ENCODE results near the gene MUC15.

The MUC15 gene

DNA sequence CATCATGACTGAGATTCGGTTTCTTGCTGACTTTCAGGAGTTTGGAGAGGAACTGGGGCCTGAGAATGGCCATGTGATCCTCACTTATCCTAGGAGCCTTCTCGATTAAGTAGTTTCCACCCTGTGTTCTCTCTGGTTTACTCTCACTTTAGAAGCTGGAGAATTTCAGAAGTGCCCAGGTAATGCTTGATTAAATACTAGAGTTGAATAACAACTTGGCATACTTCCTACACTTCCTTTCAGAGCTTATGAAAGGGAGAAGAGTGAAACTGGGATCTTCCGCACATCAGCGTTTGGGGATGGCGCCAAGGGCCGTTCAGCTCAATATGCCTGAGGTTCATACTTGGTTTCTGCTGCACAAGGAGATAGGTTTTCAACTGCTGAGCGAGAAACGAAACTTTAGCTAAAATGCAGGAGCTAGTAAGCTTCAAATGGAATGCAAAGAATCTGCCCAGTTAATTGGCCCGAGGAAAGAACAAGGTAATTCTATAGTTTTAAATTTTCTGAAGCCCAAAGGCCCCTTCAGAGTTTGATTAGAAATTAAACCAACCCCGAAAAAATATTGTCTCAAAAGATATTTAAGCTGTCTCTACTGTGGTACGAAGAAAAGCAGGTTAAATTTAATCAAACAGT, 823 bp upstream of the MUC15 start:
- Histone ChIP-seq H3K4me1 (ENCODE audit: control insufficient read depth, insufficient read depth, low read length, poor library complexity, severe bottlenecking) (no peaks in the 10 kb centered on the region), H3K36me3 (ENCODE audit: control insufficient read depth, insufficient read depth, low read length) (no peaks in the 10 kb centered on the region), H3K9me3 (ENCODE audit: control insufficient read depth, low read length) (no peaks in the 10 kb centered on the region), H3K4me3 (ENCODE audit: extremely low read depth, insufficient read depth, low read length, poor library complexity, severe bottlenecking) (no peak overlapping the region), H3K27ac (ENCODE audit: low read depth, low read length, severe bottlenecking) (no peak overlapping the region)
- 83 to 86% methylated on average over 7 to 9 of the region's 11 CpGs for WGBS, 2 experiments (ENCODE audit: insufficient coverage in 2 of 2)

DNA sequence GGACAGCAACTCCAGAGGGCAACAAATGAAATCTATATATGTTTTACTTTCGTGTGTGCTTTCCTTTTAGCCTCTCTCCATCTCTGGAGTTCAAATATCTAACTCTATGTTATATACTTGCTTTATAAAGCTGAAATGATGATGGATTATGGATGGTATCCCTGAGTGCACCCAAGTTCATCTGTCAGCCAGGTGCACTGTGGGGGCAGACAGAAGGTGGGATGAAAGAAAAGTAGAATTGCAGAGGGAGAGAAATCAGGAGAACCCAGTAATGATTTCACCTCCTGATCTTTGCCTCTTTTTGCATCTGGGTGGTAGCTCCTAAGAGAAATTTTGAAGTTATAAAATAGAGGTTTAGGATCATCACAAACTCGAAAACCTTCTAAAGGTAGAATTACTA, 2.4 kb downstream of the MUC15 start:
- WGBS, 2 experiments (ENCODE audit: insufficient coverage in 2 of 2), result no CpG with 5 or more reads among the region's 2 CpGs
- H3K27ac ChIP-seq (ENCODE audit: low read depth, low read length, severe bottlenecking), result no peak overlapping the region
- no peaks in the 10 kb centered on the region for H3K36me3 ChIP-seq (ENCODE audit: control insufficient read depth, insufficient read depth, low read length)
- no peaks in the 10 kb centered on the region for H3K4me1 ChIP-seq (ENCODE audit: control insufficient read depth, insufficient read depth, low read length, poor library complexity, severe bottlenecking)
- H3K9me3 ChIP-seq (ENCODE audit: control insufficient read depth, low read length), result no peaks in the 10 kb centered on the region
- H3K4me3 ChIP-seq (ENCODE audit: extremely low read depth, insufficient read depth, low read length, poor library complexity, severe bottlenecking), result no peak overlapping the region

DNA sequence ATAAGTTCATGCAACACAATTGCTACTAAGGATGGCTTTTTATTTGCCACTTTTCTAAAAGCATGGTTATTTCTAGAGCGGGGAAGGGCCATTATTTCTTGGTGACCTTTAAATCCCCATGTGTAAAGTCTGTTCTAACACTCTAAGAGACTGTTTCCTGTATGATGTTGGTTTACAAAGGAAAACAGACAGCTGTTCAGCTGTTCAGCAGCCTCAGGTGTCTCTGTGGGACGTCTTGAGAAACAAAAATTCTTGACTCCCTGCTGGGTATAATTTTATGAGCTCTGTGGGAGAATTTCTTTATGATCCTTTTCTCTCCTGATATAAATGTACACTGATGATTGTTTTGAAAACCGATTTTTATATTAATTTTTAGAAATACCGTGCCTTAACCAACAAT, 13.9 kb downstream of the MUC15 start:
- H3K4me1 ChIP-seq (ENCODE audit: control insufficient read depth, insufficient read depth, low read length, poor library complexity, severe bottlenecking), result no peaks in the 10 kb centered on the region
- H3K36me3 ChIP-seq (ENCODE audit: control insufficient read depth, insufficient read depth, low read length), result no peaks in the 10 kb centered on the region
- H3K9me3 ChIP-seq (ENCODE audit: control insufficient read depth, low read length), result no peaks in the 10 kb centered on the region
- no peak overlapping the region for H3K4me3 ChIP-seq (ENCODE audit: extremely low read depth, insufficient read depth, low read length, poor library complexity, severe bottlenecking)
- no CpG with 5 or more reads among the region's 4 CpGs for WGBS, 2 experiments (ENCODE audit: insufficient coverage in 2 of 2)
- no peak overlapping the region for H3K27ac ChIP-seq (ENCODE audit: low read depth, low read length, severe bottlenecking)

DNA sequence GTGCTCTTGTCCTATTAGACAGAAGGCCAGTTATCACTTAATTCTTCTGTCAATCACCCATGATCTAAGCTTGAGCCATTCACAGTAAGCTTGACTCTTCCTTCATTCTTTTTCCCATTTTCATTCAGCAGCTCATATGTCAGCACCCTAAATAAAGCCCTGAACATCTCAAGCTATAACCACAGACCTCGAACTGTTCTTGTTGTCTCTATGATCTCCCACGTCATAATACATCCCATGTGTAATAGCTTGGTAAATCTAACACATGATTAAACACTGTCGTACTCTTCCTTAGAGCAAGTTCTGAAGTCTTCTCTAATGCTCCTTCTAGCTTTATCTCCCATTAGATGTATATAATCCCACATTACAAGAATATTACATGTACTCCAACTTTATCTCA, 14.4 kb downstream of the MUC15 start:
- no peaks in the 10 kb centered on the region for H3K36me3 ChIP-seq (ENCODE audit: control insufficient read depth, insufficient read depth, low read length)
- H3K27ac ChIP-seq (ENCODE audit: low read depth, low read length, severe bottlenecking), result no peak overlapping the region
- no peaks in the 10 kb centered on the region for H3K9me3 ChIP-seq (ENCODE audit: control insufficient read depth, low read length)
- 0 to 62% methylated on average over 1 to 3 of the region's 3 CpGs for WGBS, 2 experiments (ENCODE audit: insufficient coverage in 2 of 2)
- H3K4me1 ChIP-seq (ENCODE audit: control insufficient read depth, insufficient read depth, low read length, poor library complexity, severe bottlenecking), result no peaks in the 10 kb centered on the region
- no peak overlapping the region for H3K4me3 ChIP-seq (ENCODE audit: extremely low read depth, insufficient read depth, low read length, poor library complexity, severe bottlenecking)

DNA sequence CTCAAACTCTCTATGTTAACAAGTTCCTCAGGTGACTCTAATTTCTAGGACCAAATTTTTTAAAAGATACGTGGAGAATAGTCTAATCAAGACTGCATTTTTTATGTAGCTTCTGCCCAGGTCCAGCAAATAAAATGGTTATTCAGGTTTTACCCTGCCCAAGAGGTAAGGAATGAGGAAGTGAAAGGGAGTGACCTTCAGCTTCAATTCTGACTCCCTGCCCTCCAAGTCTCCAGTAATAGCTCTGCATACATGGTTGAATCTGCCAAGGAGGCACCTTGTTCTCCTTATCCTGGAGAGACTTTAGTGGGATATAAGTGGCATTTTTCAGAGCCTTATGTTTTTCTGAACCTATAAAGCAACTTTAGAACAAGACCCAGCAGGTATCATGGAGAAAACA, 15.5 kb downstream of the MUC15 start:
- Histone ChIP-seq H3K9me3 (ENCODE audit: control insufficient read depth, low read length) (no peaks in the 10 kb centered on the region), H3K27ac (ENCODE audit: low read depth, low read length, severe bottlenecking) (no peak overlapping the region), H3K4me1 (ENCODE audit: control insufficient read depth, insufficient read depth, low read length, poor library complexity, severe bottlenecking) (no peaks in the 10 kb centered on the region), H3K4me3 (ENCODE audit: extremely low read depth, insufficient read depth, low read length, poor library complexity, severe bottlenecking) (no peak overlapping the region), H3K36me3 (ENCODE audit: control insufficient read depth, insufficient read depth, low read length) (no peaks in the 10 kb centered on the region)
- WGBS, 2 experiments (ENCODE audit: insufficient coverage in 2 of 2), result 83% methylated on average over 1 of the region's 1 CpG; no CpG with 5 or more reads in 1 of the 2 experiments

DNA sequence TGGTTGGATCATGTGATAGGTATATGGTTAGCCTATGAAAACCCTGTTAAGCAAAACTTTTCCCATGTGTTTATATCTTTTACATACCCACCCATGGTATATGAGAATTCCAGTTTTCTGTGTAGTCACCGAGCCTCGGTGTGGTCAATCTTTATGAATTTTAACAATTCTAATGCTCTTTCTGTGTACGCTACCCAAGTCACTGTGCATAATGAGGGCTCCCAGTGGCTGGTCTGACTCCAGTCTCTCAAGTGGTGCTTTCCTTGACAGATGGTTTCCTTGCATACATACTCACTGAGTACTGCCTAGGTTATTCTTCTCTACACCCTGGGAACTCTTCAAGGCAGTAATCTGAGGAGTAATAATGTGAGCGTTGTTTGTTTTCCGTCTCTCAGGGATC, 17.6 kb downstream of the MUC15 start:
- Histone ChIP-seq H3K4me3 (ENCODE audit: extremely low read depth, insufficient read depth, low read length, poor library complexity, severe bottlenecking) (no peak overlapping the region), H3K9me3 (ENCODE audit: control insufficient read depth, low read length) (no peaks in the 10 kb centered on the region), H3K4me1 (ENCODE audit: control insufficient read depth, insufficient read depth, low read length, poor library complexity, severe bottlenecking) (no peaks in the 10 kb centered on the region), H3K36me3 (ENCODE audit: control insufficient read depth, insufficient read depth, low read length) (no peaks in the 10 kb centered on the region), H3K27ac (ENCODE audit: low read depth, low read length, severe bottlenecking) (no peak overlapping the region)
- WGBS, 2 experiments (ENCODE audit: insufficient coverage in 2 of 2), result 85 to 87% methylated on average over 3 of the region's 5 CpGs

DNA sequence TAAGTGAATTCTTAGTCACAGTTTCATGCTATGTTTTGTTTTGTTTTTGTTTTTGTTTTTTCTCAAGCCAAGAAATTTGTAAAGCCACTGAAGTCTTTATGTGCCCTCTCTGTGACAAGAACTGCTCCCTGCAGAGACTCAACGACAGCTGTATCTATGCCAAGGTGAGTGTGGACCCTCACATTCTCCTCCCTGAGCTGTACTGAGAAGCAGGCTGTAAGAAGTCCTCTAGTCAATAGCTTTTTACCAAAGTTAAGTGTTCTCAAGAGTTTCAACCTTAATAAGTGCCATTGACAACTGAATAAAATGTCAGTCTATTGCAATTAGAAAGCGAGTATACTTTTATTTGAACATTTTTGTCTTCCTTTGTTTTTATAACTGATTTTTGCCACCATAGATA, 18.9 kb downstream of the MUC15 start:
- WGBS, 2 experiments (ENCODE audit: insufficient coverage in 2 of 2), result 17 to 60% methylated on average over 1 of the region's 2 CpGs
- H3K36me3 ChIP-seq (ENCODE audit: control insufficient read depth, insufficient read depth, low read length), result no peaks in the 10 kb centered on the region
- H3K4me1 ChIP-seq (ENCODE audit: control insufficient read depth, insufficient read depth, low read length, poor library complexity, severe bottlenecking), result no peaks in the 10 kb centered on the region
- no peak overlapping the region for H3K4me3 ChIP-seq (ENCODE audit: extremely low read depth, insufficient read depth, low read length, poor library complexity, severe bottlenecking)
- H3K27ac ChIP-seq (ENCODE audit: low read depth, low read length, severe bottlenecking), result no peak overlapping the region
- no peaks in the 10 kb centered on the region for H3K9me3 ChIP-seq (ENCODE audit: control insufficient read depth, low read length)

DNA sequence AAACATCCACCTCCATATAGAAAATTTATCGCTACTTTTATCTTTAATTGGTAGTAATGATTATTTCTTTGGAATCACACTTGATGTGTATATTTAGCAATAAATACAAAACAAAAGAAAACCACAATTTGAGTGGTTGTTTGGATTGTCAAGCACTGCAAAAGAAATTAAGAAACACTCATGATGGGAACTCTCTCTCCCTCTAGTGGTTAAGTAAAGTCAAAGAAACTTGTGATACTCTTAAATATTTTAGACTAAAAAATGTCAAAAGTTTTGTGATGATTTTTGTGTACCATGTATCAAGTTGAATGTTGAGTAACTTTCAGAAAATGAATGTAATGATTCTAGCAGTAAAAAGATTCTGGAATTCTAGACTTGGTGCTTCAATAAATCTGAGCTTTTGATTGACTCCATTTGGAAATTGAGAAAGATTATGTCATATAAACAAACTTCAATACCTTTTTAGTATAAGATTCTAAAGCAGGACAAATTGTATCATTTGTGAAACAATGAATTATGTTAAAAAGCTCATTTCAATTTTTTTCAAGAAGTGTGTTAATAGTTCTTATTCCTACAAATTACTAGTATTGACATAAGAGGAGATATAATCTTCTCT, 20.8 kb downstream of the MUC15 start:
- H3K4me1 ChIP-seq (ENCODE audit: control insufficient read depth, insufficient read depth, low read length, poor library complexity, severe bottlenecking), result no peaks in the 10 kb centered on the region
- H3K9me3 ChIP-seq (ENCODE audit: control insufficient read depth, low read length), result no peaks in the 10 kb centered on the region
- WGBS, 2 experiments (ENCODE audit: insufficient coverage in 2 of 2), result no CpG with 5 or more reads among the region's 1 CpG
- no peak overlapping the region for H3K4me3 ChIP-seq (ENCODE audit: extremely low read depth, insufficient read depth, low read length, poor library complexity, severe bottlenecking)
- no peaks in the 10 kb centered on the region for H3K36me3 ChIP-seq (ENCODE audit: control insufficient read depth, insufficient read depth, low read length)
- no peak overlapping the region for H3K27ac ChIP-seq (ENCODE audit: low read depth, low read length, severe bottlenecking)

DNA sequence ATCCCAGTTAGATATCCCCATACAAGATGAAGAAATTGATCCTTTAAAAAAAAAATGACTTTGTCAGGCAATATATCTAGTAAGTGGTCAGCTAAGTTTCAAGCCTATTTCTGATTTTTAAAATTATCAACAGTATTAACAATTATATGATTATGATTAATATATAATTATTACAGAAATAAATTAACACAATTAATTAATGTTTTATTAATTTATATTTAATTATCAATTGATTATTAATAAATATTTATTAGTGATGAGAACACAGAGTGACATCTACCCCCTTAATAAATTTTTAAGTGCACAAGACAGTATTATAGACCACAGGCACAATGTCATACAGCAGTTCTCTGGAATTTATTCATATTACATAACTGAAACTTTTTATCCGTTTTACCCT, 22.0 kb downstream of the MUC15 start:
- no peak overlapping the region for H3K4me3 ChIP-seq (ENCODE audit: extremely low read depth, insufficient read depth, low read length, poor library complexity, severe bottlenecking)
- 100% methylated on average over 1 of the region's 1 CpG; no CpG with 5 or more reads in 1 of the 2 experiments for WGBS, 2 experiments (ENCODE audit: insufficient coverage in 2 of 2)
- H3K9me3 ChIP-seq (ENCODE audit: control insufficient read depth, low read length), result no peaks in the 10 kb centered on the region
- H3K36me3 ChIP-seq (ENCODE audit: control insufficient read depth, insufficient read depth, low read length), result no peaks in the 10 kb centered on the region
- H3K27ac ChIP-seq (ENCODE audit: low read depth, low read length, severe bottlenecking), result no peak overlapping the region
- no peaks in the 10 kb centered on the region for H3K4me1 ChIP-seq (ENCODE audit: control insufficient read depth, insufficient read depth, low read length, poor library complexity, severe bottlenecking)

DNA sequence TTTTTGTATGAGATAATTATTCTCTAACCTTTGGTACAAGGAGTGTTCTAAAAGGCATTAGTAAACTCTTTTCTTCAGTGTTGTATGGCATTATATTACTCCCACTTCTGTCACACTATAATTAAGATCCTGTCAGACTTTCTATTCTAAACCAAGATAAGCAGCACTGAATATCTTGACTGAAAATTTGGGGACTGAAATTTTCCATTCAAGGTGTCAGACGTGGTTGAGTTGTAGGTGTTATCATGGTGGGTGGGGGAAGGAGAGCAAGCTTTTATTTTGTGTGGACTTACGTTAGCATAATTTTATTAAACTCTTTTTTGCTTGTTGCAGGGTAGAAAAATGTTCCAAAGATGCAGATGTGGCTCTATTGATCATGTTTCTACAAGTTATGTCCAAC, 22.9 kb downstream of the MUC15 start:
- no peak overlapping the region for H3K4me3 ChIP-seq (ENCODE audit: extremely low read depth, insufficient read depth, low read length, poor library complexity, severe bottlenecking)
- no peaks in the 10 kb centered on the region for H3K9me3 ChIP-seq (ENCODE audit: control insufficient read depth, low read length)
- no peak overlapping the region for H3K27ac ChIP-seq (ENCODE audit: low read depth, low read length, severe bottlenecking)
- WGBS, 2 experiments (ENCODE audit: insufficient coverage in 2 of 2), result 0% methylated on average over 1 of the region's 2 CpGs
- no peaks in the 10 kb centered on the region for H3K4me1 ChIP-seq (ENCODE audit: control insufficient read depth, insufficient read depth, low read length, poor library complexity, severe bottlenecking)
- no peaks in the 10 kb centered on the region for H3K36me3 ChIP-seq (ENCODE audit: control insufficient read depth, insufficient read depth, low read length)

DNA sequence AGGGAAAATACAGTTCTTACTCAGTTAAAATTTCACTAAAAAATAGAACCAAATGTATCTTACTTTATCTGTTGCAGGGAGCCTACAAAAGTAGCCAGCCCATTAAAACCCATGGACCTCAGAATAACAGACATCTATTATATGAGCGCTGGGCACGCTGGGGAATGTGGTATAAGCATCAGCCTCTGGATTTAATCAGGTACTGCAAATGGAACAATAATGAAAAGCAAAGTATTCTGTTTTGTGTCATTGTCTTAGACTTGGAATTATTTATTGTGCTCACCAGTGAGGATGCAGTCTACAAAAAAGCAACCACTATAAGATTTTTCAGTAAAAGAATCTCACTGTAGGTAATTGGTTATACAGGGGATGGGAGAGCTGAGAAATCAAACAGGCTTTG, 30.2 kb downstream of the MUC15 start:
- no CpG with 5 or more reads among the region's 2 CpGs for WGBS, 2 experiments (ENCODE audit: insufficient coverage in 2 of 2)
- no peaks in the 10 kb centered on the region for H3K9me3 ChIP-seq (ENCODE audit: control insufficient read depth, low read length)
- H3K36me3 ChIP-seq (ENCODE audit: control insufficient read depth, insufficient read depth, low read length), result no peaks in the 10 kb centered on the region
- H3K27ac ChIP-seq (ENCODE audit: low read depth, low read length, severe bottlenecking), result no peak overlapping the region
- no peak overlapping the region for H3K4me3 ChIP-seq (ENCODE audit: extremely low read depth, insufficient read depth, low read length, poor library complexity, severe bottlenecking)
- H3K4me1 ChIP-seq (ENCODE audit: control insufficient read depth, insufficient read depth, low read length, poor library complexity, severe bottlenecking), result no peaks in the 10 kb centered on the region
